Activated CD8-positive, alpha-beta memory T cell treated with anti-CD3 and anti-CD28 coated beads, Interleukin-2, amount 50 U/mL, for 1 hour (primary cell): ENCODE results near the gene ATP13A1.

ENCODE experiments used
- DNase-seq: peaks from one replicate; pipeline ENCODE4 v3.0.0-alpha.2; 2020; ENCODE audit errors: extremely low read depth

ATP13A1 gene

DNA sequence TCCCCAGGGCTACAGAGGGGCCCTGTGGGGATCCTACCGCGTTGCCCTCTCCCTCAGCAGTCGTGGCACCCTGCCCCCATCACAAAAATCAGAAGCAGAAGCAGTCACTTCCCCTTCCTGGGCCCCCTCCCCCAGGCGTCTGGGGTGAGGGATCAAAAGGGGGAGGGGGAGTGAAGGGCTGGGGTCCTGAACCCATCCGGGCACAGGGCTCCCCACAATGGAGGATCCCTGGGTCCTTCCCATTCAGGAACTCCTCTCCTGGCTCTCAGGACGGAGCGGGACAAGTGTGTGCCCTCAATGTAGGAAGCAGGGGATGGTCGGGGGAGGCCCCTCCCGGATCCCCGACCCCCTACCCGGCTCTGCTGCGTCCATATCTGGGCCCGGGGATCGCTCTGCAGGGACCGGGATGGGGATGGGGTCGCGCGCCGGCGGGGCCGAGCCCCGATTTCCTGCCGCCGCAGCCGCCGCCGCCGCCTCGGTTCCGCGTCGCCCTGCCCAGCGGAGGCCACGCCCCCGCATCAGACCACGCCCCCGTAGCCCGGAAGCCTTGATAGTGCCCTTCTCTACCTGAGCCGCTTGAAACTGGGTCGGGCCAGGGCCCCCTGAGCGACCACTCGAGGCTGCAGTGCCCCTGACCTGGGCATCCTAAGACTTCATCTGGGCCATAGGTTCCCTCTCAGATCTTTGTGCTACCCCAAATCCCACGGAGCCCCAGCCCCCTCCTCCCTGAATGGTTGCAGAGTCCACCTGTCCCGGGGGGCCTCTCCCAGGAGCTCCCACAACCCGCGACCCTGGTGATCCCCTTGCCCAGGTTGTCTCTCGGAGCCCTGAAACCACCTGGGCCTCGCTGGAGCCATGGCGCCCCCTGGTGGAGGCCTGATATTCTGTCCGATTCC is 20.1 kb downstream of the ATP13A1 start, which contains the start of gene GMIP:
TSS of gene GMIP (minus strand) at position 500 of the 896 bp plus-strand sequence. CDS start at position 372, 128 bp downstream.
- DNase-seq: peak; percentile 64

DNA sequence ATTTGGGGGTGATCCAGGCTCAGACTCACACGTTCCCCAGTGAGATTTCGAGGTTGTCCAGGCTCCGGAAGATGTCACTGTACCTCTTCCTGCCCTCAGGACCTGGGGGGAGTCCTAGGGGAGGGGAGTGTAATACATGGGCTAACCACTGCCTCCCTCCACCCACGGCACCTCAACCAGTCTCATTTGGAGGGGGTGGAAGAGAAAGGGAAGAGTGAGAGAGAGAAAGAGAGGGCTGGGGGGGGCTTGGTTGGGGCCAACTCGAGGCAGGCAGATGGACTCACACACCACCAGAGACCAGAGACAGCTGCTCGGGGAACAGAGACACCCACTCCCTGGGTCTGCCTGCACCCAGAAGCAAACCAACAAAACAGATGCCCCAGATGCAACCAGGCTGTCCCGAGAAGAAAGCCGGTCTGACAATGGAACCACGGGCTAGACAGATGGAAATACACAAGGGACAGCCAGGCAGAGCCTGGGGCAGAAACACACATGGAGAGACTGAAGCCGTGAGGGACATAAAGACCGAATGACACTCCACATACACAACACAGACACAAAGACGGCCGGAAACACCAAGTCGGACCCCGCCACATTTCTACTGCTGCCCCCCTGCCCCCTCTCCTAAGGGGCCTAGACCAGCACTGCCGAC is 20.8 kb downstream of the ATP13A1 start:
- DNase-seq: no peak

DNA sequence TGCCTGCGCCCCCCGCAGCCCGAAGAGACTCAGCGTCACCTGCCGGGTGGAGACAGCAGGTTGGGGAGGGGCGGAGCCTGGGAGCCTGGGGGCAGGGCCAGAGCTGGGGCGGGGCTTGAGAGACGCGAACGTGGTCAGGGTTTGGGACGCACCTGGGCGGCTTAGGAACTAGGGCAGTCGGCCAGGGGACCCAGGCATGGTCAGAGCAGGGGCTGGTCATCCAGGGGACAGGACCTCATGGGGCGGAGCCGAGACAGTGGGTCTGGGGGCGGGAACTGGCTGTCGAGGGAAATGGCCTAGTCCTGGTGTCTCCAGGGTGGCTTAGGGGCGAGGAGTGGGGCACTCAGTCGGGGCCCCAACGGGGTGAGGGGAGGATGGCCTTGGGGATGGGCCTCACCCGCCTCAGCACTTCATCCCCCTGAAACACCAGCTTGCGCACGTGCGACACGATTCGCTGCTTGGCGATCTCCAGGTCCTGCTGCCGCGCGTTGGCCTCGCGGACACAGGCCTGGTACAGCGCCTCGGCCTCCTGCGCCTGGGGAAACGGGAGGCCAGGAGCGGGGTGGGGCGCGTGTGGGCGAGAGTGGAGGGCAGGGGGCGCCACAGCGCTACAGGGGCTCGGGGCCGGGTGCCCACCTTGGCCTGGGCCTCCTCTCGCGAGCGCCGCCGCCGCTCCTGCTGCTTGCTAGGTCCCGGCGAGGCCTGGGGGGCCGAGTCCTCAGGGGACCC is 25.8 kb downstream of the ATP13A1 start:
- no peak for DNase-seq

DNA sequence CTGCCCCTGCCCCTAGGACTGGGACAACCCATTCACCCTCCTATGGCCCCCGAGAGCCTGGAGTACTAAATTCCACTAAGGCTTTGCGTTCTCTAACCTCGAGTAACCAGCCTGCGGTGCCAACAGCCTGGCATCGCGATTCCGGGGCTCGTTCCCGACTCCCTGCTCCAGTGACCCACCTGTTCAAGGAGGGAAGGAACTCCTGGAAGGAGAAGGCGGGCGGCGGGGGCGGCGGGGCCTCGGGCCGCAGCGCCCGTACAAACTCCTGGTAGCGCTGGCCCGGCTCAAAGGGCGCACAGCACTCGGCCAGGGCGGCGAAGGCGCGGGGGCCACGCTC is 26.3 kb downstream of the ATP13A1 start:
- DNase-seq: no peak

DNA sequence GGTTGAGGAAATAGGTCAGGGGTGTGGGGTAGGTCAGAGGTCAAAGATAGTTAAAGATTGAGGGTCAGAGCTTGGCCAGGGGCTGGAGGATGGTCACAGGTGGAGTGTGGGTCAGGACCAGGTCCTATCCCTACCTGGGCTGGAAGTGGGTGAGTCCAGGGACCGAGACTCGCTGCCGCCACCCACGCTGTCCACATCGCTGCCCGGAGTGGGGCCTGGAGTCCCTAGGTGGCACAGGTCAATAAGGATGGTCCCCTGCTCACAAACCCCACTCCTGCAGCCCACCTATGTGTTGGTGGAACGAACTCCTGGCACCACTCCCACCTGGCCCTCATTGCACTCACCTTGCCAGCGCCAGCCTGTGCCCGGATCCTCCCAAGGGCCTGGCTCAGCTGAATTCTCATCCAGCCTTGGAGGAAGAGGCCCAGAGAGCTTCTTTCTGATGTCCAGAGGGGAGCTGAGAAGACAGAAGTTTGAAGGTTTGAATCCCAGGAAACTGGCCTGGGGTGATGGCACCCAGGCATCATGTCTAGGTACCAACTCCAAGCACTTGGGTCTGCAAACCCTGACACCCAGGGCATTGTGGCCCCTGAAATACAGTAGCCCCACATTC is 26.8 kb downstream of the ATP13A1 start:
- DNase-seq: no peak

DNA sequence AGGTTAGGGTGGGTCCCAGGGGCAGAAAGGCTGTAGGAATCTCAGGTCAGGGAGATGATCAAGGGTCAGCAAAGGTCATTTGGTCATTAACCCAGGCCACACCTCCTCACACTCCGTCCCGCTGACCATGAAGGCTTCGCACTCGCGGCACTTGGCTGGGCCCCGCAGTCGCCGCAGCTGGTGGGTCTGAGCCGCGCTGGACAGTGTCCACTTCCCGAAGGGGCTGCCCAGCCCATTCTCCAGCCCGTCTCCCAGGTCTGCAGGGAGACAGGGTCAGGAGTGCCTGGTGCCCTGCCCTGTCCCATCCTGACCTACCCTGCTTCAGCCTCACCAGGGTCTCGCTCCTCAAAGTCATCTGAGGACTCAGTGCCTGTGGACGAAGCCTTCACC is 28.2 kb downstream of the ATP13A1 start:
- DNase-seq: no peak

DNA sequence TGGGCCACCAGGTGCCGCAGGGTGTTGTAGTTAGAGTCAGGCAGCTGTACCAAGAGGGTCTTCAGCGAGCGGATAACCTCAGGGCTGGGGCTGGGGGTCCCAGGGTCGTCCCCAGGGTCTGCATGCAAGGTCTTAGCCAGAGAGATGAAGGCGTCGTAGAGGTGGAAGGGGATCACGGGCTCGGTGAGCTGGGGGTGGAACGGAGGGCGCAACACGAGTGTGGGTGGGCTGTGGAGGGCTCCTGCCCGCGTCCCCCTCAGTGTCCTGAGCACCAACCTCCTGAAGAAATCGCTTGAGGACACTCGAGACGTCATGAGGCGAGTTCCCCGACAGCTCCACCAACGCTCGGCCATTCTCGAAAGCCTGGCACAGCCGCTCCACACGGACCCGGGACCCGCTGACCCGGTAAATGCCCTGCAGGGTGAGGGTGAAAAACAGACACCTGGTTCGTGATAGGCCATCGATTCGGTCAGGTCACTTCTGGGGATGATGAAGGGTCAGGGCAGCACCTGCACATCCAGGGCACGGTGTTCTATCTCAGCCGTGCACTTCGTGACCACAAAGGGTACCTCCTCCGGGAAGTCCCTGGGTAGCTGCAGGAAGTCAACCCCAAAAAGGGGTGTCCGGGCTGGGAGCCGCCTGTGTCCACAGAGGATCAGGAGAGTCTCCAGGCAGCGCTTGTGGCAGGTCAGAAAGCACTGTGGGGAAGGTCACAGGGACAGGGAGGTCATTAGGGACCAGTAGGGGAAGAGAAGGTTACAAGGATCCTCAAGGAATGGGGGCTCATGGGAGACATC is 28.8 kb downstream of the ATP13A1 start:
- DNase-seq: no peak

DNA sequence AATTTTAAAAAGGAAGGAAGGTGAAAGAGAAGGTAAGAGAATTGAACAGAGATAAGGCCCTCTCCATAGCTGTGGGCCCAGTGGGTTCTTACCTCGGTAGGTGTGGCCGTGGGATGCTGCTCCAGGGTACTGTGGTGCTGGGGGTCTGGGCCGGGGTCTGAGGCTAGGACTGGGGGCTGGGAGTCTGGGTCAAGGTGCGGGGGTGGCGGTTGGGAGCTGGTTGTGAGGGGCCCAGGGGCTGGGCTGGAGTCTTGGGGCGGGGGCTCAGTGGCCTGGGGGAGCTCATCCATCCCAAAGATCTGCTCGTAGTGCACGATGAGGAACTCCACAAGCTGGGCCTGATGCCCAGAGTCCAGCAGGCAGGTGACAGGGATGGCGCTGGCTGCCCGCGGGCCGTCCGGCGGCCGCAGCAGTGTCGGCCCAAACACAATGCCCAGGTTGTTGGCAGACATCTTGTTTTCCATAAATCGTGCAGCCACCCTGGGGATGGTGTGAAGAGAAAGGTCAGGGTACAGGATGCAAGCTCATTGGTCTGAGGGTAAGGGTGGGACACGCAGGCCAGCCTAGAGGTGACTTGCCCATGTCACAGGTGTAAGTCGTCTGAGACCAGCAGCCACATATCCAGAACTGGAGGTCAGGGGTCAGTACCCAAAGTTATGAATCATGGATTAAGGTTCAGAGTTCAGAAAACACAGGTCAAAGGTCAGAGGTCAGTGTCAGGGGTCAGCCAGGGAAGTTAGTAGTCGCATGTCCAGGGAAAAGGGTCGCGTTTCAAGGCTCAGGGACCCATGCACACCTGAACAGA is 29.6 kb downstream of the ATP13A1 start:
- DNase-seq: no peak

DNA sequence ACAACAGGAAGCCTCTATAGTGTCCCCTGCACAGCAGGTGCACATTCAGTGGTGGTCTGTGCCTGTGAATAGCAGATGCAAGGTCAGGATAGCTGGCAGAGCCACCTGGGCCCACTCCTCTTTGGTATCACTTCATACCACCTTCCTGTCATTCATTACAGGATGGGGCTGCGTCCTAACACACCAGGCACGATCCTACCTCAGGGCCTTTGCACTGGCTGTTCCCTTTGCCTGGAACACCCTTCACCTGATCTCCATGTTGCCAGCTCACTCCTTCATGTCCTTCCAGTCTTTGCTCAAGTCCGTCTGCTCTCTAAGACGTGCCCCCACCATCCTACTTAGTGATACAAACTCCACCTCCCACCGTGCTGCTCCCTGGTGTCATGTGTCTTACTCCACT is 30.8 kb downstream of the ATP13A1 start:
- DNase-seq: no peak

DNA sequence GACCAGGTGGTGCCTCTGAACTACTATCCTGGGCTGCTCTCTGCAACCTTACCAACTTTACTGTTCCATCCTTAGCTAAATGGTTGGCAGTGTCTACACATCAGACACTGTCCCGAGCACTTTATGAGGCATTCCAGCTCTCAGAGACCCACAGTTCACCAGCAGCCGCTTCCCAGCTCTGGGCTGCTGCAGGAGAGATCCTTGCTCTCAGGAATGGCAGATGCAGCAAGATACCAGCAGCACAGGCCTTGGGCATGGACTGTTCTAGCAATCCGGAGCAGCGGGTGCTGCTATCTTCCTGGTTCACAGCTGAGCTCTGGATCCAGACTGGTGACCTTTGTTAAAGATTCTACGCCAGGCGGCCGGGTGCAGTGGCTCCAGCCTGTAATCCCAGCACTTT is 32.1 kb downstream of the ATP13A1 start:
- no peak for DNase-seq

DNA sequence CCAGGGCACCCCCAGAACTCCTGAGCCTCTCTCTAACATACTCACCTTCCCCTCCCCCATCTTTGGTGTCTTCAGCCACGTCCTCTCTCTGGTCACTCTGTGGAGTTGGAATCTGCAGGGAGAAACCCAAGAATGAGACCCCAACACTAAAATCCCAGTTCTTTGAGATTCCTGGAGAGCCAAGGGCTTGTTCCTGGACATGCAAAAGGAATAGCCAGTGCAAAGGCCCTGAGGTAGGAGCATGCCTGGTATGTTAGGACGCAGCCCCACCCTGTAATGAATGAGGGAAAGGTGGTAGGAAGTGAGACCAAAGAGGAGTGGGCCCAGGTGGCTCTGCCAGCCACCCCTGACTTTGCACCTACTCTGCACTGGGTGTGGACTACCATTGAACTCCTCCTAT is 33.0 kb downstream of the ATP13A1 start:
- DNase-seq: no peak

DNA sequence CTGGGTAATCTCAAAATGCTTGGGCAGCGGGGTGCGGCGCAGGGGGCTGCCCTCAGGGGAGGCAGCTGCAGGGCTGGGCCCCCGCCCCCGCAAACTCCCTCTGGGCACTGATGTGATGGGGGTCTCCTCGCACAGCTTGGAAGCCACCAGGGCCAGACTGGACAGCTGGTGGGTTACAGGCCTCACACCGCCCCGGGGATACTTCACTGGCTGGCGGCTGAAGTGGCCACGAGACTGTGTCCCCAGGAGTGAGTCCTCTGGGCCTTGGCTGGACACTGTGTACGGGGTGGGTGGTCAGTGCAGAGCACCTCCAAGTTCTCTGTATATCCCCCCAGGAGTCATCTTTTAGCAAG is 33.4 kb downstream of the ATP13A1 start:
- DNase-seq: no peak

DNA sequence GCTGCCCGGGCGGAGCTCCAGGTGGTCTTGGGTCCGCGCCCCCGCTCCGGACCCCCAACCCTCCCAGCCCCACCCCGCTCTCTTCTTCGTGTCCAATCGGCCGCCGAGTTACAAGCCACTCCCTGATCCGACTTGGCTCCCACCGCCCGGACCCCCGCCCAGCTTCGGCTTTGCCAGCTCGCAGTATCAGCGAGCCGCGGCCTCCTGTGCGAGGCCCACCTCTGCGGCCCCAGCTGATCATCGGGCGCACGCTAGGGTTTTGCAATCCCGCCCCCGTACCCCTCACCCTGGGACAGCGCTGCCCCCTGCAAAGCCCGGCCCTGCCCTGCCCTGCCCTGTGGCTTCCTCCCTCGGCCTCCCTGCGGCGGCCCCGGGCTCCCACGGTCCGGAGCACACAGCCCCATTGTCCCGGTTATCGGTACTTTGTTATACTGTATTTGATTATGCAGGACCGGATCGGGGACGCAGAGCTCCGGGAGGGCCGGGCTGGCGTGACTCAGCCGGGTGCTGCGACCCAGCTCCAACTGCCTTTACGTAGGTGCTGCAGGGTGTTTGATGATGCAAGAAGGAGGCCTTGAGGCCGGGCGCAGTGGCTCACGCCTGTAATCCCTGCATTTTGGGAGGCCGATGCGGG is 34.9 kb downstream of the ATP13A1 start:
- no peak for DNase-seq

DNA sequence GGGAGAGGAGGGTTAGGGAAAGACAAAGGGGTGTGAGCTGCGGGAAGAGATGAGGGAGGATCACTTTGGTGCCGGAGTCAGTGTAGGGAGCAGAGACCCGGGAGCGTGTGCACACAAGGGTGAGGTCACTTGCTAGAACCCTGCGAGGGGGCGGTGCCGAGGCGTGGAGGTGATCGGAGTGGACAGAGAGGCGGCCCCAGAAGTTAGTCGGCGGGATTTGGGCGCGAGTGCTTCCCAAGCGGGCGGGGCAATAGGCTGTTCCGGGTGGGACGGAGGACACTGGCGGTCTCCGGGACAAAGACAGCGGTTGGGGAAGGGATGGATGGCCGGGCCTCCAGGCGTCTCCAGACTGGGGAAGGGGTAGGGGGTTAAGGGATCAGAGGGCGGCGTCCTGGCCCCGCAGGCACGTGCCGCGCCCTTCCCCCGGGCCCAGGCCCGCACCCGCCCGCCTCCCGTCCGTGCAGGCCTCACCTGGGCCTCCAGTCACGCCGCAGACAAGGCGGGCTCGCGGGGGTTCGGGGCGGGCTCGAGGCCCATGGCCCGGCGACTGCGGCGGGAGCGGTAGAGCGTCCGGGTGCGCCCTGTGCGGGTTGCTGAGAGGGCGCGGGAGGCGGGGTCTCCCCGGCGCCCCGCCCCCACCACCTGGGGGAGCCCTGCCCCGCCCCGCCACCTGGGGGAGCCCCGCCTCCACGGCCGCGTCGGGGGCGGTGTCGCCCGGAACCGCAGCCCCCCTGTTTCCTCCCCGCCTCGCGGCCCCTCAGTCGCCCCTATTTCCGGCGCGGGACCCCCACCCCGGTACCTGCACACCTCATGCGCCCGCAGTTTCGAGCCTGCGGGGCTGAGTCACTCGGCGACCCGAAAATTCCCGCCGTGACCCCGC is 35.6 kb downstream of the ATP13A1 start, which contains the start of gene LPAR2:
TSS of gene LPAR2 (minus strand) at position 600 of the 880 bp plus-strand sequence. CDS start 945 bp downstream, outside the sequence.
- DNase-seq: no peak

DNA sequence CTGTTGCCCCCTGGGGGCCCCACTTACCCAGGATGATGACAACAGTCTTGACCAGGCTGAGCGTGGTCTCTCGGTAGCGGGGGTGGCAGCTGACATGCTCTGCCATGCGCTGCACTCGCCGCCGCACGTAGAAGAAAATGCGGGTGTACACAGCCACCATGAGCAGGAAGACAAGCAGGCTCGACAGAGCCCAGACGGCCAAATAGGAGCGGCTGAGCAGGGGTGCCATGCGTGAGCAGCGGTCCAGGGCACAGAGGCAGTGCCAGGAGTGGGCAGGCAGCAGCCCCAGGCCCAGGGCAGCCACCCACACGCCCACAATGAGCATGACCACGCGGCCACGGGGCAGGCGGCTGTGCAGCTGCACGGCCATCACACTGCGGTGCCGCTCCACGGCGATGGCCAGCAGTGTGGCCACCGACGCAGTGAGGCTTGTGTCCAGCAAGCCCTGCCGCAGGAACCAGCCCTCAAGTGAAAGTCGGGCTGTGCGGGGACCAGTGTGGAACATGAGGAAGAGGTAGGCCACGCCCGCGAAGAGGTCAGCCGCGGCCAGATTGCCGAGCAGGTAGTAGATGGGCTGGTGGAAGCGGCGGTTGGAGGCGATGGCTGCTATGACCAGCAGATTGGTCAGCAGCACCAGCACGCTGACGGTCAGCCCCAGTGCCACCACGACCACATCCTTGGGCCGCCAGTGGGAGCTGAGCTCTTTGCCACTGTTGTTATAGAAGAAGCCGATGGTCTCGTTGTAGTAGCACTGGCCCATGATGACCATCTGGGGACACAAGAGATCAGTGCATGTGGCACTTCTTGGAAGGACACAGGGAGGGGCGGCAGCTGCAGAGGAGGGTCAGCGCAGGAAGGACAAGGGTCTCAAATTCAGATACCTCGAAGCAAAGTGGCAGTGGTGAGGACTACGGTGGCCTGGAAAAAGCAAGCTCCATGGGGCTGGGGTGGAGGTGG is 36.7 kb downstream of the ATP13A1 start:
- no peak for DNase-seq

DNA sequence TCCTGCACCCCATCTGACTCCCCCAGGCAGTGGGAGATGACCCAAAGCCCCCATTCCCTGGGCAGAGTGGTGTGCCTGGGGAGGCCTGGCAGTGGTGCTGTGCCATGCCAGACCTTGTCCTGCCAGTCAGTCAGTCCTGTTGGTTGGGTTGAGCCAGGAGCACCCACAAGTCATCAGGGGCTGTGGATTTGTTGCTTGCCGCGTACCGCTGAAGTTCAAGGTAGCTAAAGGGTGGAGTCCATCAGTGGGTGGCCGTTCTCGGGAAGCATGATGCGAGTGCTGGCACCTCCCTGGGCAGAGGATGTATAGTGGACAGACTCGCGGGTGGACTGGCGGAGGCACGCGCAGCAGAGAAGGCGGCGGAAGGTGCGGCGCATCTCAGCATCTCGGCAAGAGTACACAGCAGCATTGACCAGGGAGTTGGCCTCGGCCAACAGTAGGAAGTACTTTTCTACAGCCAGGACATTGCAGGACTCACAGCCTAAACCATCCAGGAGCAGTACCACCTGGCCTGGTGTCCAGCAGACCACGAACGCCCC is 39.4 kb downstream of the ATP13A1 start:
- no peak for DNase-seq

DNA sequence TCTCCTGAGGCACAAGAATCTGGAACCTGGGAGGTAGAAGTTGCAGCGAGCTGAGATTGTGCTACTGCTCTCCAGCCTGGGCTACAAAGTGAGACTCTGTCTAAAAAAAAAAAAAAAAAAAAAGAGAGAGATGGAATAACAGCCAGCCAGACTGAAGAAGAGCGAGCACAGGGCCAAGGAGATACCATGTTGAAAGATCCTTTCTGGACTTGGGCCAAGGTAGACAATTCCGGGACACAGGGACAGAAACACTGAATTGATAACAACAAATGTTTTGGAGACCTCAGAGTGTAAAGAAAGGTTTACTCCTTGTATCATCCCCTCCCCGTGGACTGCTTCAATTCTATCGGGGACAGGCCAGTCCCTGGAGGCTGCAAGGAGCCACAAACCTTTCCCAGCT is 40.1 kb downstream of the ATP13A1 start:
- no peak for DNase-seq

DNA sequence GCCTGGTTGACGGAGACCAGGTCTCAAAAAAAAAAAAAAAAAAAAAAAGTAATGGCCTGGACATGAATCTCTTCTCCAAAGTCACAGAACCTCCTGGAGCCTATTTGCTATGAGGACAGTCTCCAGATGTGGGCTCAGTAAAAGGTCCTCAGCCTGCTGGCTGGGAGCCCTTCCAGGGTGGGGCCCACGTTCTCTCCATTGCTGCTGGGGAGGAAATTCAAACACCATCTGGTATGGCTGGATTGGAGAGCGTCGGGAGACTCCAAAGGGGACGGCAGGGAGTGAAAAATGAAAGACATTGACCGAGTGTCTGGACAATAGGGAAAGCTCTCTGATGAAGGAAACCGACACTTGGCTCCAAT is 43.6 kb downstream of the ATP13A1 start:
- no peak for DNase-seq
